SK-N-SH treated with all-trans-retinoic acid at 6 μM for 48 hours (cell line): ENCODE results near the gene VAC14.
A peak's percentile ranks its signal among the peaks of the same experiment; 100 is the strongest.

Experiments used
- ATAC-seq: fragments of 200-7000 bp; cut with Tn5 transposase; 3 replicates; pipeline ENCODE4 v1.9.1; 2020; ENCODE audit warnings: mild to moderate bottlenecking, moderate library complexity
- BACH2 ChIP-seq: fragments of 250-450 bp; sonication (Bioruptor Pico); IDR thresholded peaks from 2 replicates; pipeline ENCODE4 v1.9.0; 2021; ENCODE audit warnings: mild to moderate bottlenecking, borderline replicate concordance
- CREB5 ChIP-seq: fragments of 250-450 bp; sonication (Bioruptor Pico); IDR thresholded peaks from 2 replicates; pipeline ENCODE4 v1.5.1; 2020; ENCODE audit warnings: low read depth, mild to moderate bottlenecking, moderate library complexity
- CSDC2 ChIP-seq: fragments of 250-450 bp; sonication (Bioruptor Pico); IDR thresholded peaks from 2 replicates; pipeline ENCODE4 v1.5.0; 2020; ENCODE audit warnings: mild to moderate bottlenecking, moderate library complexity
- CSRNP3 ChIP-seq: fragments of 250-450 bp; sonication (Bioruptor Pico); IDR thresholded peaks from 2 replicates; pipeline ENCODE4 v1.5.1; 2021; ENCODE audit warnings: mild to moderate bottlenecking, moderate library complexity
- ESRRG ChIP-seq: fragments of 250-450 bp; sonication (Bioruptor Pico); IDR thresholded peaks from 2 replicates; pipeline ENCODE4 v1.6.1; 2021; ENCODE audit warnings: mild to moderate bottlenecking
- GLIS3 ChIP-seq: fragments of 250-450 bp; sonication (Bioruptor Pico); IDR thresholded peaks from 2 replicates; pipeline ENCODE4 v1.5.0; 2020; ENCODE audit warnings: mild to moderate bottlenecking, moderate library complexity
- OSR1 ChIP-seq: fragments of 250-450 bp; sonication (Bioruptor Pico); IDR thresholded peaks from 2 replicates; pipeline ENCODE4 v1.8.0; 2022; ENCODE audit warnings: moderate library complexity, mild to moderate bottlenecking, inconsistent platforms
- PATZ1 ChIP-seq: fragments of 250-450 bp; sonication (Bioruptor Pico); IDR thresholded peaks from 2 replicates; pipeline ENCODE4 v1.8.0; 2020; ENCODE audit warnings: mild to moderate bottlenecking, moderate library complexity, borderline replicate concordance
- PPARA ChIP-seq: fragments of 250-450 bp; sonication (Bioruptor Pico); IDR thresholded peaks from 2 replicates; pipeline ENCODE4 v1.5.0; 2020; ENCODE audit warnings: mild to moderate bottlenecking, borderline replicate concordance
- SNAI2 ChIP-seq: fragments of 250-450 bp; sonication (Bioruptor Pico); IDR thresholded peaks from 2 replicates; pipeline ENCODE4 v1.5.0; 2020; ENCODE audit warnings: mild to moderate bottlenecking, moderate library complexity
- TCF4 ChIP-seq: fragments of 250-450 bp; sonication (Bioruptor Pico); IDR thresholded peaks from 2 replicates; pipeline ENCODE4 v1.8.0; 2021; ENCODE audit warnings: mild to moderate bottlenecking, moderate library complexity, borderline replicate concordance
- TOX ChIP-seq: fragments of 250-450 bp; sonication (Bioruptor Pico); IDR thresholded peaks from 2 replicates; pipeline ENCODE4 v1.8.0; 2021; ENCODE audit warnings: mild to moderate bottlenecking, moderate library complexity, borderline replicate concordance
- ZFP30 ChIP-seq: fragments of 450-650 bp; formaldehyde crosslinking; IDR thresholded peaks from 2 replicates; pipeline ENCODE4 v1.5.0; 2022; ENCODE audit warnings: mild to moderate bottlenecking, moderate library complexity
- ZNF565 ChIP-seq: fragments of 450-650 bp; formaldehyde crosslinking; conservative IDR thresholded peaks from 2 replicates; pipeline ENCODE4 v1.5.0; 2020; ENCODE audit warnings: low read depth, mild to moderate bottlenecking, moderate library complexity
- ZNF70 ChIP-seq: fragments of 450-650 bp; formaldehyde crosslinking; IDR thresholded peaks from 2 replicates; pipeline ENCODE4 v1.5.0; 2020; ENCODE audit warnings: mild to moderate bottlenecking, moderate library complexity
- ZNF8 ChIP-seq: fragments of 450-650 bp; formaldehyde crosslinking; IDR thresholded peaks from 2 replicates; pipeline ENCODE4 v1.5.0; 2020; ENCODE audit warnings: mild to moderate bottlenecking, moderate library complexity
- TF ChIP-seq, protein P1 (sequence below): fragments of 250-450 bp; sonication (Bioruptor Pico); IDR thresholded peaks from 2 replicates; pipeline ENCODE4 v1.5.0; 2020; ENCODE audit warnings: mild to moderate bottlenecking, moderate library complexity

VAC14 gene

DNA sequence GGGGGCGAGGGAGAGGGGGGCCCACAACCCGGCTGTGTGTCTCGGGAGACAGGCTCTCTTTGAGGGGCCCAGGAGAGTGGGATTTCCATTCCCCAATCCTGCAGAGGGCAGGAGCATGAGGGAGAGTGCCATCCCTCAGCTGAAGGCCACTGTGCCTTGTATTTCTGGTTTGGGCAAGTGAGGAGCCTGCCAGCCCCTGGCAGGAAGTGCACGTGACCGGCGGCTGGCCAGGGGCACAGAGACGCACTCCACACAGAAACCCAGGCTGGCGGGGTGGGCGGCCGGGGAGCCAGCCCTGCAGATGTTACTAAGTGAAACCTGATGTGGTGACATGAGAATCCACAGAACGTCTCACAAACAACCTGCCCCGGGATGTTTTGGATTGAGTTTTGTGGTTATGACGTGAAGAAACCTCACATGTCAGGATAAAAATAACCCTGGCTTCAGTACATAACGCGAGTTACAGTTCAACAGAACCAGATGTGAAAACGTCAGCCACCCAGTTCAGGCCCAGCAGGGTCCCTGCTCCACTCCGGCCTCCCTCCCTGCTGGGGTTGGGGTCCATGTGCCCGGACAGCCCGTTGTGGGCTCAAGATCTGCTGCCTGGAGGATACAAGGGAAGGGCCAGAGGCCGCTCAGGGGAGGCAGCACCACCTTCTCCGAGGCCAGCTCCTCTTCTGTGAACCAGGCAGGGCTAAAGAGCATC is 63.4 kb downstream of the VAC14 start (continued):
- TF ChIP-seq ZFP30 (CRISPR knock-in tag): no peak
- TF ChIP-seq PPARA (CRISPR knock-in tag): 0 out of 2 replicates have a peak, but pooled peaks have one; percentile 58
- no peak for TF ChIP-seq CREB5

GRCh38 chr16:70736465-70737376 is 64.2 kb downstream of the VAC14 start:
- no peak for TF ChIP-seq ZNF8
- no peak for TF ChIP-seq TOX
- no peak for TF ChIP-seq ESRRG (CRISPR knock-in tag)
- TF ChIP-seq SNAI2: no peak
- no peak for TF ChIP-seq CSDC2 (CRISPR knock-in tag)
- no peak for TF ChIP-seq CSRNP3 (CRISPR knock-in tag)
- TF ChIP-seq TCF4 (CRISPR knock-in tag): no peak
- TF ChIP-seq GLIS3 (CRISPR knock-in tag): no peak
- TF ChIP-seq OSR1 (CRISPR knock-in tag): no peak
- TF ChIP-seq, protein P1, sequence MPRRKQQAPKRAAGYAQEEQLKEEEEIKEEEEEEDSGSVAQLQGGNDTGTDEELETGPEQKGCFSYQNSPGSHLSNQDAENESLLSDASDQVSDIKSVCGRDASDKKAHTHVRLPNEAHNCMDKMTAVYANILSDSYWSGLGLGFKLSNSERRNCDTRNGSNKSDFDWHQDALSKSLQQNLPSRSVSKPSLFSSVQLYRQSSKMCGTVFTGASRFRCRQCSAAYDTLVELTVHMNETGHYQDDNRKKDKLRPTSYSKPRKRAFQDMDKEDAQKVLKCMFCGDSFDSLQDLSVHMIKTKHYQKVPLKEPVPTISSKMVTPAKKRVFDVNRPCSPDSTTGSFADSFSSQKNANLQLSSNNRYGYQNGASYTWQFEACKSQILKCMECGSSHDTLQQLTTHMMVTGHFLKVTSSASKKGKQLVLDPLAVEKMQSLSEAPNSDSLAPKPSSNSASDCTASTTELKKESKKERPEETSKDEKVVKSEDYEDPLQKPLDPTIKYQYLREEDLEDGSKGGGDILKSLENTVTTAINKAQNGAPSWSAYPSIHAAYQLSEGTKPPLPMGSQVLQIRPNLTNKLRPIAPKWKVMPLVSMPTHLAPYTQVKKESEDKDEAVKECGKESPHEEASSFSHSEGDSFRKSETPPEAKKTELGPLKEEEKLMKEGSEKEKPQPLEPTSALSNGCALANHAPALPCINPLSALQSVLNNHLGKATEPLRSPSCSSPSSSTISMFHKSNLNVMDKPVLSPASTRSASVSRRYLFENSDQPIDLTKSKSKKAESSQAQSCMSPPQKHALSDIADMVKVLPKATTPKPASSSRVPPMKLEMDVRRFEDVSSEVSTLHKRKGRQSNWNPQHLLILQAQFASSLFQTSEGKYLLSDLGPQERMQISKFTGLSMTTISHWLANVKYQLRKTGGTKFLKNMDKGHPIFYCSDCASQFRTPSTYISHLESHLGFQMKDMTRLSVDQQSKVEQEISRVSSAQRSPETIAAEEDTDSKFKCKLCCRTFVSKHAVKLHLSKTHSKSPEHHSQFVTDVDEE (CRISPR knock-in tag): no peak
- no peak for TF ChIP-seq PATZ1 (CRISPR knock-in tag)
- TF ChIP-seq ZNF565 (CRISPR knock-in tag): no peak
- no peak for TF ChIP-seq BACH2 (CRISPR knock-in tag)
- ATAC-seq: no peak

- no peak for ATAC-seq
- TF ChIP-seq CREB5: no peak
- TF ChIP-seq ZNF565 (CRISPR knock-in tag): no peak
- no peak for TF ChIP-seq ZNF70 (CRISPR knock-in tag)
- TF ChIP-seq, all 23 proteins: peak for 0
Measured at GRCh38 chr16:70735141-70735979, 65.6 kb downstream of the VAC14 start.
